HCT116 (cell line): ENCODE measurements around the gene QPCTL. TPM values are rescaled to one million over a fixed set of nuclear protein-coding genes. Genes with fewer than 3 reads are reported as not detected.

Experiments
- ATAC-seq: fragments of 200-7000 bp; cut with Tn5 transposase; 2 replicates; pipeline ENCODE4 v1.9.1; 2020; ENCODE audit warnings: mild to moderate bottlenecking, moderate library complexity
- BruUV-seq: library from RNA; stranded (reverse); fragments of 400-500 nt; replicated peaks from 2 replicates; lab custom pipeline; 2021; lab: Mats Ljungman, UMichigan
- CTCF ChIA-PET: fragments of 300-600 bp; sonication (Branson Sonifier 250); formaldehyde crosslinking; loops from one replicate; lab custom pipeline; 2021; ENCODE audit warnings: antibody characterized with exemption; lab: Charles Lee
- POLR2A ChIA-PET: fragments of 300-600, 350-600 bp; sonication (Branson Sonifier 250); formaldehyde crosslinking; loops from one replicate; lab custom pipeline; 2021; ENCODE audit warnings: antibody characterized with exemption; lab: Charles Lee
- RAD21 ChIA-PET, 2 experiments: fragments of 300-600 bp; sonication (Branson Sonifier 250); formaldehyde crosslinking; loops; one replicate each; lab custom pipeline; 2023; ENCODE audit warnings: low total read pairs in 2 of 2; ENCODE audit not compliant: uncharacterized antibody in 2 of 2, unreplicated experiment in 2 of 2, low non-redundant PET in 1 of 2; lab: Charles Lee
- DNase-seq: peaks from one replicate; pipeline ENCODE4 v3.0.0-alpha.2; 2010; ENCODE audit warnings: low read depth, low spot score
- H2AFZ ChIP-seq: fragments of 200-600 bp; shearing (Covaris generic), sonication (generic); 2 replicates; pipeline ENCODE4 v1.6.1; 2017; ENCODE audit warnings: low read depth, mixed run types, mixed read lengths, antibody characterized with exemption, low read length; ENCODE audit not compliant: poor library complexity, severe bottlenecking
- H3K27ac ChIP-seq: 2 replicates; pipeline ENCODE4 v1.5.1; 2012; ENCODE audit warnings: low read depth, low read length
- H3K27me3 ChIP-seq: fragments of 200-600 bp; sonication (generic); 2 replicates; pipeline ENCODE4 v1.6.1; 2016; ENCODE audit warnings: mixed run types, low read length, mixed read lengths; ENCODE audit not compliant: insufficient read depth
- H3K36me3 ChIP-seq, 2 experiments: fragments of 200-500 bp in 1 of 2; fragments of 200-600 bp in 1 of 2; sonication (Bioruptor generic) in 1 of 2; sonication (generic) in 1 of 2; 2 replicates each; pipeline versions ENCODE4 v1.5.1 to v1.6.1; 2014 to 2016; ENCODE audit warnings: low read length in 2 of 2, inconsistent platforms in 1 of 2, mixed read lengths in 1 of 2, mixed run types in 1 of 2; ENCODE audit not compliant: insufficient read depth in 2 of 2, control insufficient read depth in 1 of 2
- H3K4me1 ChIP-seq, 2 experiments: fragments of 200-600 bp in 1 of 2; sonication (generic) in 1 of 2; 2 replicates each; pipeline versions ENCODE4 v1.5.1 to v1.6.1; 2012 to 2017; ENCODE audit warnings: low read length in 2 of 2, inconsistent platforms in 1 of 2, mild to moderate bottlenecking in 1 of 2, mixed read lengths in 1 of 2, mixed run types in 1 of 2, moderate library complexity in 1 of 2; ENCODE audit not compliant: insufficient read depth in 2 of 2, control insufficient read depth in 1 of 2
- H3K4me2 ChIP-seq: fragments of 200-600 bp; sonication (generic); 2 replicates; pipeline ENCODE4 v1.6.1; 2017; ENCODE audit warnings: mixed run types, low read length, mixed read lengths
- H3K4me3 ChIP-seq, 2 experiments: fragments of 200-600 bp in 1 of 2; sonication (generic) in 1 of 2; replicated peaks in 1 of 2; 2 replicates each; pipeline ENCODE4 v1.5.1; 2011 to 2016; ENCODE audit warnings: low read length in 2 of 2, control low read depth in 1 of 2, low read depth in 1 of 2, mild to moderate bottlenecking in 1 of 2, mixed read lengths in 1 of 2, mixed run types in 1 of 2
- H3K79me2 ChIP-seq: fragments of 200-600 bp; sonication (generic); 2 replicates; pipeline ENCODE4 v1.6.1; 2017; ENCODE audit warnings: mild to moderate bottlenecking, mixed run types, low read length, moderate library complexity, mixed read lengths; ENCODE audit not compliant: insufficient read depth
- H3K9ac ChIP-seq: fragments of 200-600 bp; sonication (generic); 2 replicates; pipeline ENCODE4 v1.6.1; 2016; ENCODE audit warnings: low read length, mixed read lengths
- H3K9me2 ChIP-seq: fragments of 200-600 bp; sonication (generic), shearing (Covaris generic); 2 replicates; pipeline ENCODE4 v1.6.1; 2017; ENCODE audit warnings: mixed run types, mild to moderate bottlenecking, moderate library complexity; ENCODE audit not compliant: insufficient read depth
- H3K9me3 ChIP-seq, 2 experiments: fragments of 200-500 bp in 1 of 2; fragments of 200-600 bp in 1 of 2; sonication (Bioruptor generic) in 1 of 2; sonication (generic) in 1 of 2; 2 replicates each; pipeline ENCODE4 v1.6.1; 2014 to 2017; ENCODE audit warnings: low read length in 2 of 2, mixed read lengths in 2 of 2, inconsistent platforms in 1 of 2, low read depth in 1 of 2, mild to moderate bottlenecking in 1 of 2, mixed run types in 1 of 2, moderate library complexity in 1 of 2; ENCODE audit not compliant: control insufficient read depth in 1 of 2, insufficient read depth in 1 of 2
- H4K20me1 ChIP-seq: fragments of 200-600 bp; sonication (generic), shearing (Covaris generic); 2 replicates; pipeline ENCODE4 v1.6.1; 2017; ENCODE audit warnings: mixed run types, mild to moderate bottlenecking, moderate library complexity; ENCODE audit not compliant: insufficient read depth
- ATF3 ChIP-seq: IDR thresholded peaks from 2 replicates; pipeline ENCODE4 v1.6.1; 2012
- EGR1 ChIP-seq: IDR thresholded peaks from 2 replicates; pipeline ENCODE4 v1.6.1; 2012; ENCODE audit warnings: low read depth
- ELF1 ChIP-seq: IDR thresholded peaks from 2 replicates; pipeline ENCODE4 v1.6.1; 2012; ENCODE audit warnings: low read depth, borderline replicate concordance
- EZH2phosphoT487 ChIP-seq: fragments of 200-600 bp; IDR thresholded peaks from 2 replicates; pipeline ENCODE4 v1.6.1; 2018; ENCODE audit warnings: antibody characterized with exemption, borderline replicate concordance
- JUND ChIP-seq: IDR thresholded peaks from 2 replicates; pipeline ENCODE4 v1.6.1; 2012
- POLR2A ChIP-seq: IDR thresholded peaks from 2 replicates; pipeline ENCODE4 v1.7.0; 2011; ENCODE audit warnings: borderline replicate concordance; ENCODE audit not compliant: insufficient read depth, insufficient read length; ENCODE audit errors: extremely low read depth
- POLR2AphosphoS5 ChIP-seq: IDR thresholded peaks from 2 replicates; pipeline ENCODE4 v1.6.1; 2011; ENCODE audit warnings: mild to moderate bottlenecking, low read depth, low read length, moderate library complexity
- RAD21 ChIP-seq: IDR thresholded peaks from 2 replicates; pipeline ENCODE4 v1.6.1; 2012; ENCODE audit warnings: low read depth, mild to moderate bottlenecking
- REST ChIP-seq: IDR thresholded peaks from 2 replicates; pipeline ENCODE4 v1.6.1; 2012; ENCODE audit warnings: low read depth
- SIN3A ChIP-seq: IDR thresholded peaks from 2 replicates; pipeline ENCODE4 v1.6.1; 2012; ENCODE audit warnings: low read depth
- SP1 ChIP-seq: IDR thresholded peaks from 2 replicates; pipeline ENCODE4 v1.6.1; 2012; ENCODE audit warnings: low read depth
- SRF ChIP-seq: IDR thresholded peaks from 2 replicates; pipeline ENCODE4 v1.6.1; 2012; ENCODE audit warnings: low read depth
- TCF7L2 ChIP-seq: IDR thresholded peaks from 2 replicates; pipeline ENCODE4 v1.7.0; 2011; ENCODE audit warnings: borderline replicate concordance, inconsistent platforms; ENCODE audit not compliant: insufficient read depth, insufficient read length; ENCODE audit errors: extremely low read depth
- YY1 ChIP-seq: IDR thresholded peaks from 2 replicates; pipeline ENCODE4 v1.6.1; 2011; ENCODE audit warnings: low read length, low read depth, moderate library complexity, mild to moderate bottlenecking; ENCODE audit not compliant: insufficient replicate concordance; ENCODE audit errors: extremely low read depth
- ZBTB33 ChIP-seq: IDR thresholded peaks from 2 replicates; pipeline ENCODE4 v1.6.1; 2011; ENCODE audit warnings: mild to moderate bottlenecking, low read length, moderate library complexity; ENCODE audit not compliant: insufficient replicate concordance; ENCODE audit errors: extremely low read depth
- ZFX ChIP-seq: fragments of 450-650 bp; IDR thresholded peaks from 2 replicates; pipeline ENCODE4 v1.6.1; 2017
- intact Hi-C: fragments of 100-400 bp; cut with micrococcal nuclease; formaldehyde crosslinking; loops from 2 replicates; pipeline ENCODE4 v1.10.0; 2022
- total RNA-seq: library from RNA; stranded (reverse); gene quantifications from one replicate; pipeline ENCODE4 v1.2.1, GENCODE V29; 2021; ENCODE audit not compliant: unreplicated experiment
- TF ChIP-seq, protein P1 (sequence below), 3 experiments: fragments of 200-600 bp in 1 of 3; sonication (generic) in 1 of 3; IDR thresholded peaks in 2 of 3; conservative IDR thresholded peaks in 1 of 3; 2 replicates each; pipeline ENCODE4 v1.5.1; 2012 to 2017; ENCODE audit warnings: low read depth in 2 of 3, low read length in 2 of 3, antibody characterized with exemption in 1 of 3, borderline replicate concordance in 1 of 3, control low read depth in 1 of 3, mild to moderate bottlenecking in 1 of 3, mixed read lengths in 1 of 3, mixed run types in 1 of 3, moderate library complexity in 1 of 3; ENCODE audit not compliant: insufficient read depth in 1 of 3

The QPCTL gene
- total RNA-seq, 1 experiment from 2014 or later: 19.5 TPM

GRCh38 chr19:45717131-45717982 is 24.9 kb downstream of the QPCTL start:
- Histone ChIP-seq H3K27me3 (no peaks in the 10 kb centered on the region), H2AFZ (no peak overlapping the region), H3K4me2 (peak overlapping the region; percentile 71), H3K9me3 (no peaks in the 10 kb centered on the region), H3K4me1 (peaks cover 40 to 51% of the 10 kb centered on the region in 2 experiments), H4K20me1 (no peaks in the 10 kb centered on the region), H3K4me3 (peak overlapping the region; percentile 52 to 64), H3K9ac (peak overlapping the region; percentile 63), H3K79me2 (peaks cover 86% of the 10 kb centered on the region), H3K9me2 (no peaks in the 10 kb centered on the region), H3K36me3 (peaks cover 10 to 15% of the 10 kb centered on the region in 2 experiments; a peak in 3 of 4 replicates), H3K27ac (peak overlapping the region; percentile 58)
- ATAC-seq (peak; percentile 92), DNase-seq (peak; percentile 96)
- BruUV-seq: TSS peak; percentile 64
- ChIA-PET RAD21 (interaction anchor here (0.7 to 1.1 kb wide), 2 partner anchors 25 to 50 kb away, joined by 4 to 5 read pairs; partner anchors contain the start of gene QPCTL (in 1 of the 2)), POLR2A (interaction anchor here (0.6 to 1.9 kb wide), 13 partner anchors 10 to 103 kb away, joined by 3 to 16 read pairs (median 5); partner anchors contain the start of genes FBXO46, QPCTL, SIX5 and SNRPD2), CTCF (interaction anchor here (0.6 to 4.8 kb wide), 9 partner anchors 10 to 360 kb away, joined by 3 to 22 read pairs (median 4); partner anchors contain the start of genes QPCTL, SIX5, SNRPD2 and SYMPK)
- intact Hi-C loops: loop anchor here (2.0 kb wide), 1 partner anchor 51 kb away; the partner anchor contains the start of gene SIX5
- TF ChIP-seq ATF3 (no peak), ZBTB33 (no peak), SRF (peak; percentile 100), RAD21 (no peak), YY1 (peak; percentile 35), POLR2AphosphoS5 (peak; percentile 52), EZH2phosphoT487 (no peak), SP1 (peak; percentile 92), ELF1 (no peak), JUND (no peak), POLR2A (no peak), ZFX (no peak), EGR1 (peak; percentile 84), TCF7L2 (peak; percentile 91), SIN3A (peak; percentile 62; the same call in 1 of the 2 replicates), REST (no peak)
- TF ChIP-seq, protein P1, sequence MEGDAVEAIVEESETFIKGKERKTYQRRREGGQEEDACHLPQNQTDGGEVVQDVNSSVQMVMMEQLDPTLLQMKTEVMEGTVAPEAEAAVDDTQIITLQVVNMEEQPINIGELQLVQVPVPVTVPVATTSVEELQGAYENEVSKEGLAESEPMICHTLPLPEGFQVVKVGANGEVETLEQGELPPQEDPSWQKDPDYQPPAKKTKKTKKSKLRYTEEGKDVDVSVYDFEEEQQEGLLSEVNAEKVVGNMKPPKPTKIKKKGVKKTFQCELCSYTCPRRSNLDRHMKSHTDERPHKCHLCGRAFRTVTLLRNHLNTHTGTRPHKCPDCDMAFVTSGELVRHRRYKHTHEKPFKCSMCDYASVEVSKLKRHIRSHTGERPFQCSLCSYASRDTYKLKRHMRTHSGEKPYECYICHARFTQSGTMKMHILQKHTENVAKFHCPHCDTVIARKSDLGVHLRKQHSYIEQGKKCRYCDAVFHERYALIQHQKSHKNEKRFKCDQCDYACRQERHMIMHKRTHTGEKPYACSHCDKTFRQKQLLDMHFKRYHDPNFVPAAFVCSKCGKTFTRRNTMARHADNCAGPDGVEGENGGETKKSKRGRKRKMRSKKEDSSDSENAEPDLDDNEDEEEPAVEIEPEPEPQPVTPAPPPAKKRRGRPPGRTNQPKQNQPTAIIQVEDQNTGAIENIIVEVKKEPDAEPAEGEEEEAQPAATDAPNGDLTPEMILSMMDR (IDR thresholded peaks at IDR 0.05 in 2 of 3, conservative IDR thresholded peaks at IDR 0.05 in 1 of 3; ENCODE audit: borderline replicate concordance in 1 of 3, insufficient read depth in 1 of 3, low read depth in 2 of 3, low read length in 2 of 3): 0 out of 6 replicates have a peak, but pooled peaks of 1 of the 3 experiments have one; percentile 8
